Endothelial cell (in vitro differentiated cells): Measurements from ENCODE around the gene JMJD8. TPM values are rescaled to one million over a fixed set of nuclear protein-coding genes. Genes with fewer than 3 reads are reported as not detected.

Experiments
- DNase-seq: peaks from one replicate; pipeline ENCODE4 v3.0.0; 2021; ENCODE audit warnings: low spot score
- H3K27ac Mint-ChIP-seq: one replicate; pipeline ENCODE4 v1.8.0; 2021; ENCODE audit warnings: mixed read lengths, inconsistent platforms; ENCODE audit not compliant: unreplicated experiment
- H3K27me3 Mint-ChIP-seq: one replicate; pipeline ENCODE4 v1.8.0; 2021; ENCODE audit warnings: mild to moderate bottlenecking, moderate library complexity, mixed read lengths, inconsistent platforms; ENCODE audit not compliant: unreplicated experiment
- H3K36me3 Mint-ChIP-seq: one replicate; pipeline ENCODE4 v1.8.0; 2021; ENCODE audit warnings: mild to moderate bottlenecking, low read depth, mixed read lengths, inconsistent platforms; ENCODE audit not compliant: unreplicated experiment
- H3K4me1 Mint-ChIP-seq: one replicate; pipeline ENCODE4 v1.8.0; 2021; ENCODE audit warnings: mild to moderate bottlenecking, mixed read lengths, inconsistent platforms; ENCODE audit not compliant: unreplicated experiment
- H3K4me3 Mint-ChIP-seq: one replicate; pipeline ENCODE4 v1.8.0; 2021; ENCODE audit warnings: mild to moderate bottlenecking, mixed read lengths, inconsistent platforms; ENCODE audit not compliant: unreplicated experiment
- H3K9me3 Mint-ChIP-seq: one replicate; pipeline ENCODE4 v1.8.0; 2021; ENCODE audit warnings: mixed read lengths, inconsistent platforms; ENCODE audit not compliant: unreplicated experiment
- total RNA-seq: library from RNA; stranded (reverse); fragmentation: NEBNext Ultra II Directional; extraction: Animal tissue kit (Norgen Biotek cat#: 25700); gene quantifications from one replicate; pipeline ENCODE4 v1.2.1, GENCODE V29; 2021; ENCODE audit not compliant: unreplicated experiment
- TF ChIP-seq, protein P1 (sequence below): fragments of 200-600 bp; sonication (generic); IDR thresholded peaks from one replicate; pipeline ENCODE4 v1.5.0; 2021; ENCODE audit warnings: antibody characterized with exemption; ENCODE audit not compliant: unreplicated experiment

Gene JMJD8
- total RNA-seq, 1 donor from 2014 or later: 31.6 TPM

DNA sequence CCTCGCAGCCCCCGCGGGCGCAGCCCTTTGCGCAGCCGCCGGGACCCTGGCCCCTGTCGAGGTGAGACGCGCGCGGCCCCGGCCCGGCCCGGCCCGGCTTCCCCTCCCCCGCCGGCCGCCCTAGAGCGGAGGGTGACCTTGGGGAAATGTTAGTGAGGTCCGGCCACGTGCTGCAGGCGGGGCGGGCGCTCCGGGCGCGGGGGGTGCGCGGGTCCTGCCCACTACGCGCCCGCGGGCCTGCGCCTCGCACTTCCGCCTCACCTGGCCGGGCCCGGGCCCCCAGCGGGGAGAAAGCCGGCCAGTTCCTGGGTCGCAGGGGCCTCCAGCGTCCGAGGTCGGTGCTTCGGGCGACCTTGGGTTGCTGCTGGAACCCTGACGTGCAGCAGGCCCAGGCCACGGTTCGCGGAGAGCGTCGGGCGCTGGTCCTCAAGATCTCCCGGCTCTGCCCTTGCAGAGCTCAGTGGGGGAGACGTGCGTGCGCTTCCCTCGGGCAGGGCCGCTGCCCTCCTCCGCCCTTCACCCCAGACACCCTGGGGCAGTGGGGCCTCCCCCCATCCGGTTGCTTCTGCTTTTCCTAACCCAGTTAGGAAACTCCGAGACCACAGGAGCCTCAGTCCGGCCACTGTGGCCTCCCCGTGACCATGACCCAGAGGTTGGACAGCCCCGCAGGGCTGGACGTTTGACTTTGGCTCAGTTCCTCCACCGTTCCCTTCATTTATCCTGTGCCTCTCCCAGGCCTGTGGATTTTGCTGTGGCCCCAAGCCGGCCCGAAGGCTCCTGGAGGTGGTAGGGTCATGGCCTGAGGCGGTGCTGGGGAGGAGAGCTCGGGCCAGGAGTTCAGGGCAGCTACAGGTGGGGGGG lies 41.7 kb downstream of the JMJD8 start:
- TF ChIP-seq, protein P1, sequence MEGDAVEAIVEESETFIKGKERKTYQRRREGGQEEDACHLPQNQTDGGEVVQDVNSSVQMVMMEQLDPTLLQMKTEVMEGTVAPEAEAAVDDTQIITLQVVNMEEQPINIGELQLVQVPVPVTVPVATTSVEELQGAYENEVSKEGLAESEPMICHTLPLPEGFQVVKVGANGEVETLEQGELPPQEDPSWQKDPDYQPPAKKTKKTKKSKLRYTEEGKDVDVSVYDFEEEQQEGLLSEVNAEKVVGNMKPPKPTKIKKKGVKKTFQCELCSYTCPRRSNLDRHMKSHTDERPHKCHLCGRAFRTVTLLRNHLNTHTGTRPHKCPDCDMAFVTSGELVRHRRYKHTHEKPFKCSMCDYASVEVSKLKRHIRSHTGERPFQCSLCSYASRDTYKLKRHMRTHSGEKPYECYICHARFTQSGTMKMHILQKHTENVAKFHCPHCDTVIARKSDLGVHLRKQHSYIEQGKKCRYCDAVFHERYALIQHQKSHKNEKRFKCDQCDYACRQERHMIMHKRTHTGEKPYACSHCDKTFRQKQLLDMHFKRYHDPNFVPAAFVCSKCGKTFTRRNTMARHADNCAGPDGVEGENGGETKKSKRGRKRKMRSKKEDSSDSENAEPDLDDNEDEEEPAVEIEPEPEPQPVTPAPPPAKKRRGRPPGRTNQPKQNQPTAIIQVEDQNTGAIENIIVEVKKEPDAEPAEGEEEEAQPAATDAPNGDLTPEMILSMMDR: no peak
- peaks cover 3% of the 10 kb centered on the region for H3K27me3 Mint-ChIP-seq
- no peak for DNase-seq
- H3K36me3 Mint-ChIP-seq: no peaks in the 10 kb centered on the region
- no peak overlapping the region for H3K27ac Mint-ChIP-seq
- H3K4me1 Mint-ChIP-seq: peaks cover 2% of the 10 kb centered on the region
- no peaks in the 10 kb centered on the region for H3K9me3 Mint-ChIP-seq
- H3K4me3 Mint-ChIP-seq: no peak overlapping the region

DNA sequence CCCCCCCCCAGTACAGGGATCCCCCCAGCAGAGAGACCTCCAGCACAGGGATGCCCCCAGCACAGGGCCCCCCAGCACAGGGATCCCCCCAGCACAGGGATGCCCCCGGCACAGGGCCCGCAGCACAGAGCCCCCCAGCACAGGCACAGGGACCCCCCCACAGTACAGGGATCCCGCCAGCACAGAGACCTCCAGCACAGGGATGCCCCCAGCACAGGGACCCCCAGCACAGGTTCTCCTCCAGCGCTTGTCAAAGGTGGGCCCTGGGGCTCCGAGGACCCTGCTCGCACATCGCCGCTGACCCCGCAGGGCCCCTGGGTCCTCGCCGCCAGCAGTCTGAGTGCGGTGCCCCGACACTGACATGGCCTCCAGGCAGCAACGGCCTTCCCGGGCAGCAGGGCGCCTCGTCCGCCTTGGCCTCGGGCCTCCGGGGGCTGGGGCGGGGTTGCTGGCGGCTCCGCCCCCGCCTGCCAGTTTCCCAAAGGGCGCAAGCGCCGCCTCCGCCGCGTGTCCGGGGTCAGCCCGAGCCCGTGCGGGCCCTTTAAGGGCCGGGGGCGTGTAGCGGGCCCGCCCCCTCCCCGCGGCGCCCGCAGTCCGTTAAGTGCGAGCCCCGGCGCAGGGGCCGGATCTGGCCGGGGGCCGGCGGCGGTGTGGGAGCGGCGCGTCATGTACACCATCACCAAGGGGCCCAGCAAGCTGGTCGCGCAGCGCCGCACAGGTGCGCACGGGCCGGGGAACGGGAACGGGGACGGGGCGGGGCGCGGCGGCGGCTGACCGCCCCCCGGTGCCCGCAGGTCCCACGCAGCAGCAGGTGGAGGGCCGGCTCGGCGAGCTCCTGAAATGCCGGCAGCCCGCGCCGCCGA lies 42.6 kb downstream of the JMJD8 start, which contains the start of gene MCRIP2:
Gene MCRIP2 (plus strand): TSS at position 503 of the 863 bp plus-strand sequence. CDS start 164 bp downstream, at position 667.
- Mint-ChIP-seq H3K4me1 (peaks cover 4% of the 10 kb centered on the region), H3K36me3 (no peaks in the 10 kb centered on the region), H3K27ac (no peak within 1 kb of the TSS), H3K27me3 (peaks cover 5% of the 10 kb centered on the region), H3K9me3 (no peaks in the 10 kb centered on the region), H3K4me3 (peak within 1 kb of the TSS; percentile 62)
- peak; percentile 74 for DNase-seq
- TF ChIP-seq, protein P1: no peak

DNA sequence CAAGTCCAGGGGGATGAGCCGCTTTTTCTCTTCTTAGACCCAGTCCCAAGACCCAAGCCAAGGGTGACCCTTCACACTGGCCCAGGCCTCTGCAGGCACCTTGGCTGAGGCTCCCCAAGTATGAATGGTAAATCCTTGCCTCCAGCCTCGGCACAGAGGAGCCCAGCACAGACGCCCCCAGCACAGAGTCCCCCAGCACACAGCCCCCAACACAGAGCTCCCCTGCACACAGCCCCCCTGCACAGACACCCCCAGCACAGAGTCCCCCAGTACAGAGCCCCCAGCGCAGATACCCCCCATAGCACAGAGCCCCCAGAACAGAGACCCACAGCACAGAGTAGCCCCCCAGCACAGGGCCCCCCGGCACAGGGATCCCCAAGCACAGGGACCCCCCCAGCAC lies 43.5 kb downstream of the JMJD8 start:
- Mint-ChIP-seq H3K4me1 (peaks cover 6% of the 10 kb centered on the region), H3K27ac (no peak overlapping the region), H3K27me3 (peaks cover 8% of the 10 kb centered on the region), H3K36me3 (no peaks in the 10 kb centered on the region), H3K9me3 (no peaks in the 10 kb centered on the region), H3K4me3 (peak overlapping the region; percentile 62)
- no peak for DNase-seq
- TF ChIP-seq, protein P1: no peak

DNA sequence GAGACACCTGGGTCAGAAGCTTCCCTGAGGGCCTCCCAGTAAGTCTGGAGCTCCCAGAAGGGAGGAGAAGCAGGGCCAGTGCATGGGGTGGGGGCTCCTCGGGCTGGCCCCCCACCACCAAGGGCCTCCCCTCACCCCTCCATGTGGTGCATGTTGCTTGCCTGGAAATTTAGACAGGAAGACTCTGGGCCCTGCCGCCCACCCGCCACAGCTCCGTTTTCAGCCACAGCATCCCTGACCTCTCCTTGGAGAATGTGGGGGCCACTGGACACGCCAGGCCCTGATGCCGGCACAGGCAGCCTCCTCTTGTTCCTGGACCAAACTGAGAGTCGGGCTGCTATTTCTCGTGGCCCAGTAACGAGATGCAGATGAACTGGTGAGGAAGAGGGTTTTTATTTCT lies 45.3 kb downstream of the JMJD8 start:
- Mint-ChIP-seq H3K27ac (no peak overlapping the region), H3K9me3 (no peaks in the 10 kb centered on the region)
- TF ChIP-seq, protein P1: no peak

More for the DNA sequence above, 45.3 kb downstream of the JMJD8 start:
- H3K36me3 Mint-ChIP-seq: no peaks in the 10 kb centered on the region
- H3K27me3 Mint-ChIP-seq: peaks cover 8% of the 10 kb centered on the region
- no peak for DNase-seq
- peaks cover 6% of the 10 kb centered on the region for H3K4me1 Mint-ChIP-seq
- H3K4me3 Mint-ChIP-seq: no peak overlapping the region
